ENCODE measurements around the gene USP17L21.
"Not testable (repeated sequence)": the region's sequence is repeated elsewhere in the genome, so short reads cannot be mapped to it uniquely, and the experiment has no call there.

USP17L21 gene

GRCh38 chr4:9257824-9258223, 4.8 kb upstream of the USP17L21 start, which contains the start of gene USP17L20:
Gene USP17L20, plus strand, starts transcription at chr4:9258124. Its CDS starts 0 bp downstream, at chr4:9258124.
- H2AFZ ChIP-seq; H3K4me2 ChIP-seq (ENCODE audit: low read length); H3K27ac ChIP-seq; H3K9ac ChIP-seq; H3K4me3 ChIP-seq (ENCODE audit: low read depth, low read length); H3K36me3 ChIP-seq (ENCODE audit: control insufficient read depth, insufficient read depth, low read length); H3K4me1 ChIP-seq; H3K27me3 ChIP-seq (ENCODE audit: control insufficient read depth, insufficient read depth, low read length); H3K79me2 ChIP-seq; H3K9me3 ChIP-seq (ENCODE audit: control insufficient read depth, low read length): not testable (repeated sequence)

- not testable (repeated sequence) for H3K27ac ChIP-seq; H3K36me3 ChIP-seq (ENCODE audit: control insufficient read depth, insufficient read depth, low read length); H3K79me2 ChIP-seq; H3K4me2 ChIP-seq (ENCODE audit: low read length); H2AFZ ChIP-seq; H3K9me3 ChIP-seq (ENCODE audit: control insufficient read depth, low read length); H3K27me3 ChIP-seq (ENCODE audit: control insufficient read depth, insufficient read depth, low read length); H3K4me3 ChIP-seq (ENCODE audit: low read depth, low read length); H3K9ac ChIP-seq; H3K4me1 ChIP-seq
Observed at GRCh38 chr4:9267319-9267718, 4.6 kb downstream of the USP17L21 start, which contains the start of gene USP17L22. Gene USP17L22, plus strand, starts transcription at chr4:9267619. Its CDS starts 0 bp downstream, at chr4:9267619.

- not testable (repeated sequence) for H3K9ac ChIP-seq; H3K4me1 ChIP-seq; H3K27ac ChIP-seq; H3K36me3 ChIP-seq (ENCODE audit: control insufficient read depth, insufficient read depth, low read length); H3K9me3 ChIP-seq (ENCODE audit: control insufficient read depth, low read length); H3K27me3 ChIP-seq (ENCODE audit: control insufficient read depth, insufficient read depth, low read length); H3K4me3 ChIP-seq (ENCODE audit: low read depth, low read length); H3K4me2 ChIP-seq (ENCODE audit: low read length); H2AFZ ChIP-seq; H3K79me2 ChIP-seq
Observed at GRCh38 chr4:9271719-9272118, 9.0 kb downstream of the USP17L21 start.

Measured in parathyroid adenoma (tissue), 2 donors.